Nephron progenitor cell (in vitro differentiated cells): ENCODE data around the gene CDC27.
A peak's percentile ranks its signal among the peaks of the same experiment; 100 is the strongest.

Experiments used
- DNase-seq: peaks from one replicate; pipeline ENCODE4 v3.0.0; 2021
- H3K27ac Mint-ChIP-seq: 2 replicates; pipeline ENCODE4 v1.8.0; 2021; ENCODE audit warnings: mild to moderate bottlenecking, moderate library complexity, mixed read lengths
- H3K27me3 Mint-ChIP-seq: 2 replicates; pipeline ENCODE4 v1.8.0; 2021; ENCODE audit warnings: mild to moderate bottlenecking, low read depth, mixed read lengths; ENCODE audit not compliant: poor library complexity
- H3K36me3 Mint-ChIP-seq: 2 replicates; pipeline ENCODE4 v1.8.0; 2021; ENCODE audit warnings: low read depth, mixed read lengths
- H3K4me1 Mint-ChIP-seq: 2 replicates; pipeline ENCODE4 v1.8.0; 2021; ENCODE audit warnings: mixed read lengths
- H3K4me3 Mint-ChIP-seq: 2 replicates; pipeline ENCODE4 v1.8.0; 2021; ENCODE audit warnings: mild to moderate bottlenecking, moderate library complexity, mixed read lengths
- H3K9me3 Mint-ChIP-seq: 2 replicates; pipeline ENCODE4 v1.8.0; 2021; ENCODE audit warnings: mild to moderate bottlenecking, moderate library complexity, mixed read lengths
- TF ChIP-seq, protein P1 (sequence below): fragments of 200-600 bp; sonication (generic); IDR thresholded peaks from 2 replicates; pipeline ENCODE4 v1.5.0; 2021; ENCODE audit warnings: antibody characterized with exemption

The CDC27 gene

DNA sequence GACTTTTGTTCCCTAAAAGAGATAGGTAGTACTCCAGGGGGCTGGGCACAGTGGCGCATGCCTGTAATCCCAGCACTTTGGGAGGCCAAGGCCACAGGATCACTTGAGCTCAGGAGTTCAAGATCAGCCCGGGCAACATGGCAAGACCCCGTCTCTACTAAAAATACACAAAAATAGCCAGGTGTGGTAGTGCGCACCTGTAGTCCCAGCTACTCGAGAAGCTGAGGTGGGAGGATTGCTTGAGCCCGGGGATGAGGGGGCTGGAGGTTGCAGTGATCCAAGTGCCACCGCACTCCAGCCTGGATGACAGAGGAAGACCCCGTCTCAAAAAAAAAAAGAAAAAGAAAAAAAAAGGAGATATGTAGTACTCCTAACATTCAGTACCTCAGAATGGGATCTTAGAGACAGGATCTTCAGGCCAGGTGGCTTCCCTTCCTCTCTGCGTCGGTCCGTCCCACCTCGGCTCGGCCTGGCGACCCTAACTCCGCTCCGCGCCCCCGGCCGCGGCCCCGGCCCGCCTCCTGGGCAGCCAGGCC is 89.6 kb downstream of the CDC27 start:
- H3K4me3 Mint-ChIP-seq = peak overlapping the region; percentile 98
- TF ChIP-seq, protein P1, sequence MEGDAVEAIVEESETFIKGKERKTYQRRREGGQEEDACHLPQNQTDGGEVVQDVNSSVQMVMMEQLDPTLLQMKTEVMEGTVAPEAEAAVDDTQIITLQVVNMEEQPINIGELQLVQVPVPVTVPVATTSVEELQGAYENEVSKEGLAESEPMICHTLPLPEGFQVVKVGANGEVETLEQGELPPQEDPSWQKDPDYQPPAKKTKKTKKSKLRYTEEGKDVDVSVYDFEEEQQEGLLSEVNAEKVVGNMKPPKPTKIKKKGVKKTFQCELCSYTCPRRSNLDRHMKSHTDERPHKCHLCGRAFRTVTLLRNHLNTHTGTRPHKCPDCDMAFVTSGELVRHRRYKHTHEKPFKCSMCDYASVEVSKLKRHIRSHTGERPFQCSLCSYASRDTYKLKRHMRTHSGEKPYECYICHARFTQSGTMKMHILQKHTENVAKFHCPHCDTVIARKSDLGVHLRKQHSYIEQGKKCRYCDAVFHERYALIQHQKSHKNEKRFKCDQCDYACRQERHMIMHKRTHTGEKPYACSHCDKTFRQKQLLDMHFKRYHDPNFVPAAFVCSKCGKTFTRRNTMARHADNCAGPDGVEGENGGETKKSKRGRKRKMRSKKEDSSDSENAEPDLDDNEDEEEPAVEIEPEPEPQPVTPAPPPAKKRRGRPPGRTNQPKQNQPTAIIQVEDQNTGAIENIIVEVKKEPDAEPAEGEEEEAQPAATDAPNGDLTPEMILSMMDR = no peak
- no peak for DNase-seq
- no peak overlapping the region for H3K27ac Mint-ChIP-seq
- H3K36me3 Mint-ChIP-seq = peaks cover 7% of the 10 kb centered on the region
- peaks cover 6% of the 10 kb centered on the region for H3K9me3 Mint-ChIP-seq
- no peaks in the 10 kb centered on the region for H3K27me3 Mint-ChIP-seq
- peaks cover 13% of the 10 kb centered on the region for H3K4me1 Mint-ChIP-seq

DNA sequence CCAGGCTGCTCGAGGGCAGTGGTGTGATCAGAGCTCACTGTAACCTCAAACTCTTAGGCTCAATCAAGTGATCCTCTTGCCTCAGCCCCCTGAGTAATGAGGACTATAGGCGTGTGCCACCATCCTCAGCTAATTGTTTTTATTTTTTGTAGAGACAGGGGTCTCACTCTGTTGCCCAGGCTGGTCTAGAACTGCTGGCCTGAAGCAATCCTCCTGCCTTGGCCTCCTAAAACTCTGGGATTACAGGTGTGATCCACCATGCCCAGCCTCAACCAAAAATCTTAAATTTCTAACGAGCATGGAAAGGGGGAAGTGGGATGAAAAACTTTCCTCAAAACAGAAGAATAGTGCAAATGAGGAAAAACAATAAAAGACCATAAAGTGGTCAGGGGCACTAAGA is 92.8 kb downstream of the CDC27 start:
- H3K36me3 Mint-ChIP-seq = peaks cover 34% of the 10 kb centered on the region
- DNase-seq = no peak
- H3K27me3 Mint-ChIP-seq = no peaks in the 10 kb centered on the region
- peaks cover 13% of the 10 kb centered on the region for H3K4me1 Mint-ChIP-seq
- TF ChIP-seq, protein P1 = no peak
- H3K9me3 Mint-ChIP-seq = peaks cover 26% of the 10 kb centered on the region
- no peak overlapping the region for H3K27ac Mint-ChIP-seq
- H3K4me3 Mint-ChIP-seq = no peak overlapping the region

DNA sequence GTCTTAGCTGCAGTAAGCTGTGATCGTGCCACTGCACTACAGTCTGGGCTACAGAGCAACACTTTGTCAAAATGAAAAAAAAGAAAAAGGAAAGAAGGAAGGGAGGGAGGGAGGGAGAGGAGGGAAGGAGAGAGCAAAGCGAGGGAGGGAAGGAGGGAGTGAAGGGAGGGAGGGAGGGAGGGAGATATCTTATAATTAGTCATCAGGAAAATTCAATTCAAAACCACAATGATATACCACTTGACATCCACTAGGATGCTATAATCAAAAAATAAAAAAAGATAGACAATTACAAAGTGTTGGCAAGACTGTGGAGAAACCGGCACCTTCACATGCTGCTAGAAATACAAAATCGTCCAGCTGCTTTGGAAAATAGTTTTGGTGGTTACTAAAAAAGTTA is 93.8 kb downstream of the CDC27 start:
- Mint-ChIP-seq H3K27ac (no peak overlapping the region), H3K4me3 (no peak overlapping the region), H3K36me3 (peaks cover 43% of the 10 kb centered on the region), H3K27me3 (no peaks in the 10 kb centered on the region), H3K4me1 (peaks cover 11% of the 10 kb centered on the region), H3K9me3 (peaks cover 32% of the 10 kb centered on the region)
- TF ChIP-seq, protein P1 = no peak
- DNase-seq = no peak

DNA sequence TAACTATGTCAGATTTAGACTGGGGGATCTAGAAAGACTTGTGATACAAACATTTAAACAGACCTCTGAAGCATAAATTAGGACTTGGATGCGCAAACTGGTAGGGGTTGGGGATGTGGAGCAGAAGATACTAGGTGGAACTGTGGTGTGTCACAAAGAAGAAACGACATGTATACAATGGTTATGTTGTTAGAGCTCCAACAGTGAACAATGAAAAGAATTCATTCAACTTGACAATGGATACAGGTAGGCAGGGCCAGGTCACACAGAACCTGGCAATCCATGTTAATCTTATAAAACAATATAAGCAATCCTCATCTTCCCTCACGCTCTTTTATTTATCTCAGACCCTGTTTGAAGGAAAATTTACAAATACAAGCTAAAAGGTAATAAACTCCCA is 102.0 kb downstream of the CDC27 start:
- Mint-ChIP-seq H3K36me3 (peaks cover 16% of the 10 kb centered on the region), H3K9me3 (peaks cover 13% of the 10 kb centered on the region), H3K27me3 (peaks cover under 1% of the 10 kb centered on the region), H3K4me3 (no peak overlapping the region), H3K27ac (no peak overlapping the region), H3K4me1 (no peaks in the 10 kb centered on the region)
- DNase-seq = no peak
- TF ChIP-seq, protein P1 = no peak

DNA sequence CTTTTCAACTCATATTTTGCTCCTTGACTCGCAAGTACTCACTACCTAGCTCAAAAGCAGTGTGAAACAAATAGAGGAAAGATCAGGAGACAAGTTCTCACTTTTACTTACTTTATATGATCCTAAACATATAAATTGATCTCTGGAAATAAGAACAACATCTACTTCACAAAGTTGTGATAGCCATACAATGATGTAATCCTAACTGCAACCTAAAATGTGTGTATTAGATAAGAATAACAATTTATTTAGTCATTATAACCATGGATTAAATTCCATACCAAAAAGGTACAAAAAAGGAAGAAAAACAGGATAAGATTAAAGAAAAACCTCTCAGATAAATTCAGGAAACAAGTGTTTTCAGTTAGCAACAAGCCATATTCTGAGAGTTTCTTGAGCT is 103.4 kb downstream of the CDC27 start:
- no peak for DNase-seq
- Mint-ChIP-seq H3K4me3 (no peak overlapping the region), H3K27me3 (peaks cover 2% of the 10 kb centered on the region), H3K36me3 (peaks cover 11% of the 10 kb centered on the region), H3K9me3 (peaks cover 1% of the 10 kb centered on the region), H3K27ac (peak overlapping the region; percentile 71), H3K4me1 (no peaks in the 10 kb centered on the region)
- TF ChIP-seq, protein P1 = no peak

DNA sequence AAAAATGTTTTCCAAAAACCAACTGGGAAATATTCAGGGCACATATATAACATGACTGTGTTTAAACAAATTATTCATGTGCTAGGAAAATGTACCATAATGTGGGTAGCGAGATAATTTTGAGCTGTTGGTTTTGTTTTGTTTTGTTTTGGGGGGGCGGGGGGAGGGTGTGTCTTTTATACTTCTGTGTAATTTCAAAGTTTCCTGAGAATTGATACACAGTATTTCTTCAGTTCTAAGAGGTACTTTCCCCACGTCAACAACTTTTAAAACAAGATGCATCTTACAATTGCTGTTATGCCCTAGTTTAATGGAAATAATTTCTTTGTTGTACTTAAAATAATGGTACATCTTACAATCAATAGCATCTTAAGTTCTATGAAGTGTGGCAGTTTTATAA is 110.3 kb downstream of the CDC27 start:
- DNase-seq = no peak
- H3K27ac Mint-ChIP-seq = no peak overlapping the region
- TF ChIP-seq, protein P1 = no peak
- peaks cover 15% of the 10 kb centered on the region for H3K36me3 Mint-ChIP-seq
- no peak overlapping the region for H3K4me3 Mint-ChIP-seq
- peaks cover 5% of the 10 kb centered on the region for H3K27me3 Mint-ChIP-seq
- H3K4me1 Mint-ChIP-seq = no peaks in the 10 kb centered on the region
- H3K9me3 Mint-ChIP-seq = no peaks in the 10 kb centered on the region
